Sigmoid colon (tissue), 4 donors: Measurements from ENCODE around the gene GNPDA2.

Source experiments
- EP300 ChIP-seq, 4 donors: sonication (generic); formaldehyde crosslinking; IDR thresholded peaks; one replicate each; pipeline ENCODE4 v1.6.1; 2017; ENCODE audit warnings: antibody characterized with exemption in 4 of 4
- POLR2A ChIP-seq, 2 donors: fragments of 450-650 bp; IDR thresholded peaks; one replicate each; pipeline ENCODE4 v1.6.1; 2016; ENCODE audit warnings: antibody characterized with exemption in 2 of 2, mild to moderate bottlenecking in 2 of 2, moderate library complexity in 2 of 2
- POLR2AphosphoS5 ChIP-seq, 4 donors: sonication (generic); formaldehyde crosslinking; IDR thresholded peaks; one replicate each; pipeline ENCODE4 v1.6.1; 2017; ENCODE audit warnings: antibody characterized with exemption in 4 of 4
- TF ChIP-seq, protein P1 (sequence below), 4 experiments: fragments of 450-650 bp in 3 of 4; fragments of 200-600 bp in 1 of 4; IDR thresholded peaks; one replicate each; pipeline ENCODE4 v1.5.1; 2016 to 2019; ENCODE audit warnings: antibody characterized with exemption in 4 of 4, mild to moderate bottlenecking in 3 of 4, moderate library complexity in 2 of 4

DNA sequence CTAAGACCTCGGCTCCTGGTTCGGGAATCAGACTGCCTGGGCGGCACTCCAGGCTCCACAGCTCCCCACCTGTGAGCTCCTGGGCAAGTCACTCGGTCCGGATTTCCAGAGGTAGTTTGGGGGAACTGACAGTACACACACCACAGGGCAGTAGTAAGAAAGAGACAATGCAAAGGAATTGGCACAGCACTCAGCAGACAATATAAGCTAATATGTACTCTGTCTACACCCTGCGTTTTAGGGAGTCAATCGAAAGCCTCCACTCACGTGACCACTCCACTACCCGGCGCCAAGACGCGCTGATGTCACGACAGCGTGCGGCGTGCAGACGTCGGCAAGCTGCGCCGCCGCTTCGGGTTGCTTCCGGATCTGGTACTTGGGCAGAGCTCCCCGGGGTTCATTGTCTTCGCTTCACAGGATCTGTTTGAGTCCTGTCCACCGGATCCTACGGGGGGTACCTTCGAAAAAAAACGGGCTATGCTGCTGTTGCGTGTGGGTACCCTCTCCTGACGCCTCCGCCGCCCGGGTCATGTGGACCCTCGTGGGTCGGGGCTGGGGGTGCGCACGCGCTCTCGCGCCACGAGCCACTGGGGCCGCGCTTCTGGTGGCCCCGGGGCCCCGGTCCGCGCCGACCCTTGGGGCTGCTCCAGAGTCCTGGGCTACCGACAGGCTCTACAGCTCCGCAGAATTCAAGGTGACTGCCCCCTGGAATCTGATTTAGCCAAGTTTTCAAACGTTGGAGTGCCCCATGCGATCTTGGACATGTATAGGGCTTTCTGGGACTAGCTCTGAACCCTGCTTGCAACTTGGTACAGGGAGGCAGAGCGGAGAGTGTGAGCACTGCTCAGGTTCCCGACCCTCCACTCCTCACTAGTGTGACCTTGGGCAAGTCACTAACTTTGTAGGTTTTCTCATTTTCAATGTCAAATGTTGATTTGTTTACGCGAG, 48.0 kb downstream of the GNPDA2 start, which contains the start of gene GUF1:
- TF ChIP-seq, protein P1, sequence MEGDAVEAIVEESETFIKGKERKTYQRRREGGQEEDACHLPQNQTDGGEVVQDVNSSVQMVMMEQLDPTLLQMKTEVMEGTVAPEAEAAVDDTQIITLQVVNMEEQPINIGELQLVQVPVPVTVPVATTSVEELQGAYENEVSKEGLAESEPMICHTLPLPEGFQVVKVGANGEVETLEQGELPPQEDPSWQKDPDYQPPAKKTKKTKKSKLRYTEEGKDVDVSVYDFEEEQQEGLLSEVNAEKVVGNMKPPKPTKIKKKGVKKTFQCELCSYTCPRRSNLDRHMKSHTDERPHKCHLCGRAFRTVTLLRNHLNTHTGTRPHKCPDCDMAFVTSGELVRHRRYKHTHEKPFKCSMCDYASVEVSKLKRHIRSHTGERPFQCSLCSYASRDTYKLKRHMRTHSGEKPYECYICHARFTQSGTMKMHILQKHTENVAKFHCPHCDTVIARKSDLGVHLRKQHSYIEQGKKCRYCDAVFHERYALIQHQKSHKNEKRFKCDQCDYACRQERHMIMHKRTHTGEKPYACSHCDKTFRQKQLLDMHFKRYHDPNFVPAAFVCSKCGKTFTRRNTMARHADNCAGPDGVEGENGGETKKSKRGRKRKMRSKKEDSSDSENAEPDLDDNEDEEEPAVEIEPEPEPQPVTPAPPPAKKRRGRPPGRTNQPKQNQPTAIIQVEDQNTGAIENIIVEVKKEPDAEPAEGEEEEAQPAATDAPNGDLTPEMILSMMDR (IDR thresholded peaks at IDR 0.05) = no peak
- TF ChIP-seq POLR2A (IDR thresholded peaks at IDR 0.05) (peak in 1 of 2 donors; percentile 31), EP300 (IDR thresholded peaks at IDR 0.05) (peak in 1 of 4 donors; percentile 49), POLR2AphosphoS5 (IDR thresholded peaks at IDR 0.05) (peak; percentile 64 to 84 (median 78))
